GM21717 (cell line): ENCODE results near the gene MGLL.

ENCODE experiments used
- ATAC-seq: cut with Tn5 transposase; IDR thresholded peaks from one replicate; pipeline ENCODE4 v1.9.1; 2021; ENCODE audit warnings: mild to moderate bottlenecking, moderate library complexity; ENCODE audit not compliant: unreplicated experiment

Gene MGLL

DNA sequence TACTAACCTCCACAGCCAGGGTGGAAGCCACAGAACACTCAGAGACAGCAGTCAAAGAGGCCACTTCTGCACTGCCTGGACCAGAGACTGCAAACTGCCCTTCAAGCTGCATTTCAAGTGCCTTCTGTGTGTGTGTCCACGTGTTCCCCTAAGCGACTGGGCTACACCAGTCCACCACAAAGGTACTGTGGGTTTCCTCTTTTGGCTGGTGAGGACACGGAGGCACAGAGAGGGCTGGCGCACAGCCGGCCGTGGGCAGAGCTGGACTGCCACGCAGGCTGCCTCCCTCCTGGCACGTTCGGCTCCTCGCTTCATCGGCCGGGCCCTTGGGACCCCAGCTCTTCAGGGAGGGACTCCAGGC is 60.9 kb downstream of the MGLL start:
- no peak for ATAC-seq

DNA sequence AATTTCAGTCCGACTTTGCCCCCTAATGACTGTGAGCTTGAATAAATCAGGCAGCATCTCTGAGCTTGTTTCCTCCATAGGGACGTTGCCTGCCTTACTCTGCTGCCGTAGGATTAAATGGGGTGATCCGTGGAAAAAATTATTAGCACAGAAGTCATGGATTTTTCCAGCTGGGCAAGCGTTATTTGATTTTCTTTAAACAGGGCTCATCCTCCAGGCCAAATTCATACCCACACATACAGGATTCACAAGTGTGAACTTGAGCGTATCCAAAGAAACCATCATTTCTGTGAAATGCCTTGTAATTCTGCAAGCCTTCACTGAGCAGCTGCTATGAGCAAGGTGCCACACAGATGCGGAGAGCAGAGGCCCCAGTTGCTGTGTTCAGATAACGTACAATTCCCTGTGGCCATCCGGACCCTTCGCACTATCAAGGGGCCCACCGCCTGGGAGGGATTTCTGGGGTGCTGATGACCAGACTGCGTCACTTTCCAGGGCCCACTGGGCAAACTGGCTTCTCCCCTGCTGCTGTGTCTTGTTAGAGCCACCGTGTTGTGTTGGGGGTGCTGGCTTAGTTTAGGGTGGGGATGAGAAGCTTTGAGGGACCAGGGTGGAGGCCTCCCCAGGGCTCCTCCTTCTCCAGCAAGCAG is 61.4 kb downstream of the MGLL start:
- ATAC-seq, result no peak

DNA sequence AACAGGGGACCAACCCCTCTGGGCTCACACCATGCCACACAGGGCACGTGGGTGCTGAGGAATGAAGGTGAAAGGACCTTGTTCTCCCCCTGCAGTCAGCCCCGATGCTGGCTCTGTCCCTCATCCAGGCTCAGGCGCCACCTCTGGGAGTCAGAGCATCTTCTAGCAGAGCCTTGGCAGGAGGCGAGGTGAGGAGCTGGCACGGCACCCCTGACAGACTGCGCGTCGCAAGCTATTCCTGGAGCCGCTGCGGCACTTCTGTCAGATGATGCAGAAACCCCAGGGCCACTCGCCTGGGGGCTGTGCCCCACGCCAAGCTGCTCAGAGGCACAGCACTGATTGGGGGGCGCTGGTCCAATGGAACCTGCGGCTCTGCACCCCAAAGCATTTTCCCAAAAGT is 62.0 kb downstream of the MGLL start:
- ATAC-seq, result no peak

DNA sequence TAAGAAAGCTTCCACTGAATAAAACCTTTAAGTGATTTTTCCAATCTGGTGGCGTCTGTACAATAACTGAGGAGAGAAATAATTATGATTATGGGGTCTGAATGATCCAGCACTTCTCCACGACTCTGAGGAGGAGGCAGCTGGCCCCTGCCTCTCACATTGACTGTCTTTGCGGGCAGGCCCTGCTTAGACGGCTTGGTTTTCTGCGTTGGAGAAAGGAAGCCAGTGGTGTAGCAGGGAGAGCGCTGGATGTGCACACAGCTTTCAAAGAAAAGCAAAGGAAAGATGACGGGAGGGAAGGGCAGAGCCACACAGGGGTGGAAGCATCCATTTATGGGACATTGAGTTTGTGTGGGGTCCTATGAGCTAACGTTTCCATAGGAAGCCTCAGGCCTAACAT is 62.5 kb downstream of the MGLL start:
- no peak for ATAC-seq

DNA sequence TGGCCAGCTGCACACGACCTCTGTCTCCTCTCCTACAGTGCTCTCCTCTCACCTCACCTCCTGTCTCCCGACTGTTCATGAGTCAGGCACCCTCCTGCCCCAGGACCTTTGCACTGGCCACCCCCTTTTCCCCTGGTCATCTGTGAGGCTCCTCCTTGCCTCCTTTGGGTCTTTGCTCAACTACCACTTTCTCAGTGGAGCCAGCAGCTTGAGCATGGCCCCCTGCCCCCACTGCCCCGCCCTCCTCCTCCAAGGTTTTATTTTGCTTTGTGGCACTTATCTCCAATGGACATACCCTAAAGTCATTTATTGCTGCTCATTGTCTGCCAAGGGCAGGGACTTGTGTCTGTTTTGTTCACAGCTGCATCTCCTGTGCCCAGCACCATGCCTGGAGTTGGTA is 64.3 kb downstream of the MGLL start:
- no peak for ATAC-seq

DNA sequence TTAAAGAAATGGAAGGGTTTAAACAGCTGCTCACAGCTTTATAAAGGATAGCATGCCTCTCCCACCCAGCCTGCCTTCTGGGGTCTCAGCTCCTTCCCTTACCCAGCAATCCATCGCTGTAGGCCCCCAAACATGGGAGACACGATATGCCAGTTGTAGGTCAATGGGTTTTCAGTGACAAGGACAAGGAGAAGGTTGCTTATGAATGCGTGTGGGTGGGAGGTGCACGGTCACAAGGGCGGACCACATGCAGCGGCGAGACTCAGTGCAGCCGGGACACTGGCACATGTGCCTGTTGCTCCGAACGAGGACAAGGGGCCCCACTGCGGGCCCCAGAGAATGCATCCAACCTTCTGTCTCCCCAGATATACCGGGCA is 67.0 kb downstream of the MGLL start:
- ATAC-seq, result no peak

DNA sequence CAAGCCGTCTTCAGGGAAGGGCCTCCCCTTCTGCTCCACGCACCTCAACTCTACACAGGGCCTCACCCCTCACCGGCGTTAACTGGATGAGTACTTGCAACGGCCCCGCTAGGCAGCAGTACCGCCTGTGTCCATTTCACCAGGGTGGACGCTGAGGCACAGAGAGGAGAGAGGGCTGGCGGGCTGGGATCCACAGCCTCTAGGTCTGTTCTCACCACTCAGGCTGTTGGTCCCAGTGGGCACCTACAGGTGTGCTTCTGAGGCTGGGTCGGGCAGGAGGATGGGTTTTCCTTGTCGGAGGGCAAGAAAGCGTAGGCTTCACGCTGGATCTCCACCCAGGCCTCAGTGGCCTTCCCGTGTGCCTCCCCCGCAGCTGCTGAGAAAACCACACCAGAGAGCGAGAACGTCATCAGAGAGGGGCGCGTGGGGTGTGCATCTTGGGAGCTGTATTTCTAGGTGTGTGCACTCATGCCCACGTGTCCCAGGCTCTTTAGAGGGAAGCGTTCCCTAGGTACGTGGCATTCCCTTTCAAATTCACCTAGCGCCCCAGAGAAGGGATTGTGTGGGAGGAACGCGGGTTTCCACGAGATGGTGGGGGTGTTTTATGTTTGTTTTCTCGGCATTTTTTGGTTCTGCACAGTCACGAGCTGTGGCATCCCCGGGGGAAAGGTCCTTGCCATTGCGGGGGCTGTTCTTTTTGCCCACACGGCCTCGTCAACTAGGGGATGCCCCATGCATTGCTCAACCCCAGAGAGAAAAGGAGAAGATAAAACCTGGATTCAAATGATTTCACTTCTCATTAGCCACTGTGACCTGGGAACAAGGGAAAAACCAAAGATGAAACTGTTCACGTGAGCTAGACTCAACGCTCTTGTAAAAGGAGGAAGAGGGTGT is 67.7 kb downstream of the MGLL start:
- ATAC-seq, result no peak

DNA sequence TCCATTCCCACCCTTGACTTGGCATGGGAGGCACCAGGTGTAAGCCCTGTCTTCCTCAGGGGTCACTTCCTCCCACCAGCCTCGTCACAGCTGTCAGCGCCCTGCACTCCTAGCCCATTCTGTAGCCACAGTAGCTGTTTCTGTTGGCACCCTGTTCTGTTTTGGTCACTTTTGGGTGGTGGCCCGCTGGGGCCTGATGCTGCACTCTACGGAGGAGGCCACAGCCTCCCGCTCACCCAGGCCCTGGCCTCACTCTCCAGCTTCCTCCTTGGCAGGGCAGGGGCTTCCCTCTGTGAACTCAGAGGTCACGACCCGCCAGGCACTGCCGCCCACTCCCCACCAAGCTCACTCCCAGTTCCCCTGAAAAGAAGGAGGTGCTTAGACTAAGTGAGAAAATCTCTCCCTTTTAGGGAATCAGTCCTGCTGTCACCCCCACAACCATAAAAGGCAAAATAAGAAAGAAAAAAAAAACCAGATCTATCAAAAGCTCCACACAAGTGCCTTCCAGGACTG is 68.4 kb downstream of the MGLL start:
- no peak for ATAC-seq

DNA sequence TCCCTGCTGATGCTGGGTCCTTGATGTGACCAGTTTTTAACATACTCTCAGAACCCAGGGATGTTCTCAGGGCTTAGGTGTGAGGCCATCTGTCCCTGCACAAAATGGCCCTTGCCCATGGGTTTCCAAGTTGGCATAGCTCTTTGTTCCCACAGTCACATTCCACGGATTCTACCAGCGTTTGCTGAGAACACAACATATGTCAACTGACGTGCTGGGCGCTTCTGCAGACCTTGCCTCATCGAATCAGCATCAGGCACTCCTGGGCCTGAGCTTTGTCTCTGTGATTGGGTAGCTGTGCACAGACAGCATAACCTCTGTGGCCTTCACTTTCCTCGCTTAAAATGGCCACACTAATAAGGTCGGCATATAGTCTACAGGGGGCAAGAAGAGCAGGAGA is 69.0 kb downstream of the MGLL start:
- no peak for ATAC-seq

DNA sequence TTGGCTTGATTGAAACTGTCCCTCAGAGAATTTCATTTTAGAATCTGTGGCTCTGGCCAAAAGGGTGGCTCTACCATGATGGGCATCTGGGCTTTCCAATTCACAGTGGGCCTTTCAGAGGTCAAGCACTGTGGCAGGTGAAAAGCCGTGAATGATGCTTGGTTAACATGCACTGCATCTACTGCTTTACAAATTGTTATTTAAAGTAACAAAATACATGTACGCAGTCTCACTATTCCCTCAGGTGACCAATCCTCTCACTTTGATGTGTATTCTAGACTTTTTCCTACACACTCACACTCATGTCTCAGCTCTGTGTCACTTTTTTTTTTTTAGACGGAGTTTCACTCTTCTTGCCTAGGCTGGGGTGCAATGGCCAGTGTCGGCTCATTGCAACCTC is 70.5 kb downstream of the MGLL start:
- ATAC-seq, result no peak

DNA sequence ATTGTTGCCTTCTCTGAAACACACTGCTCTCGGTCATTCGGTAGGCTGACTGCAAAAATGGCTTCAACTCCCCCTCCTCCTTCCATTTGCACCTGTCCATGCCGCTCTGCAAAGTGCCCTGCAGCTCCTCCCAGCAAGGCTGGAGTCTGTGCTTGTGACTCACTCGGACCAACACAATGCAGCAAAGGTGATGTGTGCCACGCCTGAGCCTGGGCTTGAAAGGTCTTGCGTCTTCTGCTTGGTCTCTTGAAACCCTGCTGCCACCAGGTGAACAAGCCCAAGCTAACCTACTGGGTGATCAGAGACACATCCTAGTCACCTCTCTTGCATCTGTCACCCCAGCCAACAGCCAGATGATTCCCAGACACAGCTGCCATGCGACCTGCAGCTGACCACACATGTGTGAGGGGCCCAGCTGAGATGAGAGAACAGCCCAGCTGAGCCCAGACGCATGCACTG is 71.1 kb downstream of the MGLL start:
- ATAC-seq, result no peak

DNA sequence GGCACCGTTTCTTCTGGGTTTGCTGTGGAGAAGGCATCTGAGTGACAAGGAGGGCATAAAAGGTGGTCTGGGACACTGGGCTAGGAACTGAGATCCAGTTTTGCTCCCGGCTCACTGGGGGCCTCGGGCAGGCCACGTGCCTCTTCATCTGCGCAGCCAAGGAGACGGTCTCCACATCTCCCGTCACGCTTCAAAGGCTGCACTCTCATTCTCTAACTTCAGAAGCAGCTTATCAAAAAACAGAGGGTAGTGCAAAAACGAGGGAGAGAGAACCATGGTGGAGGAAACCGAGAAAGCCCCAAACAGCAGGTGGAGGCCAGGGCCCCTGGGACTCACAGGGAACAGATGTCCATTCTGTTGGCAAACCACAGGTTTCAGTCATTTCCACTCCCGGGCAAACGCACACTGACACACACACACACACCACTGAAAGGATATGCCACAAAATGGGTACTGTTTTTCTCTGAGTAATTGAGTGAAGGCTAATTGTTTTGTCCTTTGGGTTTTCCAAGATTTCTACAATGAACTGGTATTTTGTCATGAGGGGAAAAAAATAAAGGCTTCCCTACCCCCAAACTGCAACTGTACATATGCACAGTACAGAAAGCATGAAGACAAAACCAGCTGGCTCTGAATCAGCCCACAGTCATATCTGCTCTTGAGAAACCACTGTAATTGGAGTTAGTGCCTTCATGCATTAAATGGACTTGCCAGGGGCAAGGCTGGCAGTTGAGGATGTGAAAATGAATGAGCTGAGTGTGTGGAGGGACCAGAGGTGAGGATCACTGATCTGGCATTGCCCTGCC is 71.9 kb downstream of the MGLL start:
- peak; percentile 26 for ATAC-seq

DNA sequence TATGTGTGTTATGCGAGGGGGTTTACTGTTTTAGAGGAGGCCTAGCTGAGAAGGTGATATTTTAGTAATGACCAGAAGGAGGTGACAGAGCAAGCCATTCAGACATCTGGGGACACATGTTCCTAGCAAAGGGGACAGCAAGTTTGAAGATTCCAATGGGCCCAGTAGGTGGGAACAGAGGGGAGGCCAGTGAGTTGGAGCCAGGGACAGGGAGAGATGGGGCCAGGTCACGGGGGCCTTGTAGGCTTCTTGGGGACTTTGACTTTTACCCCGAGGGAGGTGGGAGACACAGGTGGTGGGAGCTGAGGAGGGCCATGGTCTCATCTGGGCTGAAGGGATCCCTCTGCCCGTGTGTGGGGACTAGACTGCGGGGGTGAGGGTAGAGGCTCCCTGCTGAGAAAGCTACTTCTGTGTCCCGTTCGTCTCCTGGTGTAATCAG is 72.5 kb downstream of the MGLL start:
- ATAC-seq, result no peak

DNA sequence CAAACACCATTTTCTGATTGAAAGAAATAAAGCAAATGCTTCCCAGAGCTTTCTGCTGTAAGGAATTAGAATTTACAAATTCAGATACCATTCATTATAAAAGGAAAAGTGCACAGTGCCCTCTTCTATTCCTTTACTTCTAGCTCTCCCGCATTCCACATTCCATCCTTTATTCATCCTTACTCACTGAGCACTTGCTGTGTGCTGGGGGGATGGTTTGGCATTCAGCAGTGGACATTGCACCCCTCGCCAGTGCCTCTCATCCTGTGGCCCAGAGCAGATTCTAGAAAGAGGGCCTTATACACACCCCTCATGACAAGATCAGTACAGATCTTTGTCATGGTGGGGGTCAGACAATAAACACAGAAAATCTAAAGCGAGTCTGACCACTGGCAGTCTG is 73.0 kb downstream of the MGLL start:
- no peak for ATAC-seq

DNA sequence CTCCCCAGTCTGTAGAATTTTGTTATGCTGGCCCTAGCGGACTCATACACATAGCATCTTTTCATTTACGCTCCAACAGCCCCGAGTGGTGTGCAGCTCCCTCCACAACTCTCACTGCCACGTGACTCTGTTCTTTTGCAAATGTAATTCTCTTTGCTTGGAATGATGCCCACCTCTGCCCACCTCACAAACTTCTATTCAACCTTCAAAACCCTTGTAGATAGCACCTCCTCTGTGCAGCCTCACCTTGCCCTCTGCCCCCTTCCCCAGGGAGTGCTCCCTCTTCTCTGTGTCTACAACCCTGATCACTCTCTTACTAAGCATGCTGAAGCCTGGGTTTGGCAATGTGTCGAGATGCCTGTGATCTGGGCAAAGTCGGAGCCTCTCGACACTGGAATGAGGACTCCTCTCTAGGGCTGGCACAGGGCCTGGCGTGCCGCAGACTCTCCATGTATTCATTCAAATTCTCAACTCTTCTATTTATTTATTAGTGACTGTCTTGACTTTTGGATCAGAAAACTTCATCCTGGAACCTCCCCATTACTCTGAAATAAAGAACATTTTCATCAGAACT is 73.5 kb downstream of the MGLL start:
- ATAC-seq, result no peak

DNA sequence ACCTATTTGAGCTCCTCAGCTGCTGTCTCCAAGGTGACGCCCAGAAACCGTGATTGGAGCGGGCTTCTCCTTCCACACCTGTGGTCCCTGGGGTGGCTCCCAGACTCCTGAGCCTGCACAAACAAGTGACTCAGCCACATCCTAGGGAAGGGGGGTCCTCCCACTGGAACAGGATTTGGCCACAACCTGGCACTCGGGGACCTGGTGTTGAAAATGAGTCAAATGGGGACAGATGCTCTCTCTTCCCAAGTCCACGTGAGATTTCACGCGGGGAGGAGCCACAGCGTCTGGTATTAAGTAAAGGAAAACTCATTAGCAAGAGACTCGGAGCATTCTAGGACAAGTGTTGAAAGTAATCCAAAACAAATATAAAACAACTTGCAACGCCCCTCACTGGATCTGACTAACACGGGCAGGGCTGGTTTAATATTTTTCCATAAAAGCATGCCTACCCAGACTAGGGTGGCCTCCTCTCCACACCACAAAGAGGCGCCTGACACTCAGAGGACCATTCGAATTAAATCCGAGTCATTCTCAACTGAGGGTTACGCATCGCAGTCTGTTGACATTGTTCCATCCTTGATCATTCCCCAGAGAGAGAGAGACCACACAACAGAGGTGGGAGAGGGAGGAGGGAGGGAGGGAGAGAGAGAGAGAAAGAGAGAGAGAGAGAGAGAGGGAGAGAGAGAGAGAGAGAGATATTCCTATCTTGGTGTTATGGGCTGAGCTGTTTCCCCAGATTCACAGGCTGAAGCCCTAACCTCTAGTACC is 74.4 kb downstream of the MGLL start:
- ATAC-seq, result no peak

DNA sequence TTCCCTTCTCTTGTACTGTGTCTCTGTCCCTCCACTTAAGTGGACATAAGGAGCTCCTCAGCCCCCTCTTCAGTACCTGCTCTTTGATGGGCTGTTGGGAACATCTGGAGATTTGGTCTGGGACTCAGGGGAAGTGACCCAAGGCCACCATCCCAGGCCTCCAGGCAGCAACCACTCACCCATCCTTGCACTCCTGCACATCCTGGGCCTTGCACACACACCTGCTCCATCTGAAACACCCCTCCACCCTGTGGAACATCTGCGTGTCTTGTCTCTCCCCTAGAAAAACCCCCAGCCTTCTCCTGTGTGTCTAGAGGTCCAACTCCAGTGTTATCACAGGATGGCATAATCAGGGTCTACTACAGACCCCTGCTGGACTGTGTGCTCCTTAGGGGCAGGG is 75.2 kb downstream of the MGLL start:
- no peak for ATAC-seq

DNA sequence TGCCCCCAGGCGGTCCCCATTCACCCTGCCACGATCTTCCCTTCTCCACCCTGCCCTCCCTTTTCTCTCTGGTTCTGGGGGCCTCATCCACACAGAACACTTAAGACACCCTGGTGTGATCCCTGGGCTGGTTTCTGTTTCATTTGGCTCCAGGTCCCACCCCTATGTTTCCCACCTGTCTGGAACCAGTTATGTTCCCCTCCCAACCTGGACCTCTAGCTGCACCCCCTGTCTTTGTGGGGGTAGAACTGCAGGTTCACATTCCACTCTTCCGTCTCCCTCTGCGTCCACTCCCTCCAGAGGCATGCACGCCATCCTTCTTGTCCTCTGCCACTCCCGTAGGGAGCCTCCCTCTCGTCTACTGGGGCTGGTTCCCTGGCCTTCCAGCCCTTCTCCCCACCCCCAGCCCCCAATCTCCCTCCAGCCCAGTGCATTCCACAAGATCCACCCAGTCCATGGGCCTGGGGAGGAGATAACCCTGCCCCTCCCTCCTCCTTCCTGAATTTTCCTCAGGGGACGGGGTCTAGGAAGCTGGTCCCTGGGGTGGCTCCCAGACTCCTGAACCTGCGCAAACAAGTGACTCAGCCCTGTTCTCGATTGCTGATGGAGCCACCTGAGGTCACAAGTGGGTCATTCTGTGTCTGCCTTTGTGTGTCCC is 75.8 kb downstream of the MGLL start:
- no peak for ATAC-seq

DNA sequence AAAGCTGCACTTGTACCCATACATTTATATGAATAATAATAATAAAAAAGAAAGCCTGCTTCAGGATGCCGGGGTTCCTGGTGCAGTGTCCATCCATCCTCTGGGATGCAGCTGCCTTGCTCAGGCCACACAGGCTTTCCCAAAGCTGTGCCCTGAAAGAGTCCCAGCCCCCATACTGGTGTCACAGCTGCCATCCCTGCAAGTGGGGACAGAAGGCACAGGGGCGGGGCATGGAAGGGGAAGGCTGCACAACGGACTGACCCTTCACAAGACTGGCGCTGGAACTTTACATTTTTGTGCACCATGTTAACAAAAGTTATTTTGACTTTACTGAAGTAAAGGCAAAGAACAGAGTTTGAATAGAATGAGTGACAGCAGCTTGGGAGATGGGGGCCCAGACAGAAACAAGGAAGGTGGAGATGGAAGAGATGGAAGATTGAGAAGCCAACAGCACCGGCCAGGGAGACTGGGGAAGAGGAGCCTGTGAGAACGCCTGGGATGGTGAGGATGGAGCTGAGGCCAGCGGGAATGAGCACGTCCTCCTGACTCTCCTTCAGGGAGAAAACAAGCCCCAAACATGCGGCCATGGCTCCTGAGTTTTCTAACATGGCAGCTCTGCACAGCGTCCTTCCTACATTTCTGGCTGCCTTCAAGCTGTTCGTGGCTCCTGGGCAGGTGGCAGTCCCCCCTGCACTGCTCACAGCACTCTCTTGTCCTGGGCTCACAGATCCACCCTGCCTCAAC is 76.5 kb downstream of the MGLL start:
- ATAC-seq, result no peak
